HG03108 (cell line): Measurements from ENCODE around the gene RTL1.

Experiments
- ATAC-seq: cut with Tn5 transposase; IDR thresholded peaks from one replicate; pipeline ENCODE4 v1.9.1; 2021; ENCODE audit warnings: moderate library complexity; ENCODE audit not compliant: unreplicated experiment

The RTL1 gene

DNA sequence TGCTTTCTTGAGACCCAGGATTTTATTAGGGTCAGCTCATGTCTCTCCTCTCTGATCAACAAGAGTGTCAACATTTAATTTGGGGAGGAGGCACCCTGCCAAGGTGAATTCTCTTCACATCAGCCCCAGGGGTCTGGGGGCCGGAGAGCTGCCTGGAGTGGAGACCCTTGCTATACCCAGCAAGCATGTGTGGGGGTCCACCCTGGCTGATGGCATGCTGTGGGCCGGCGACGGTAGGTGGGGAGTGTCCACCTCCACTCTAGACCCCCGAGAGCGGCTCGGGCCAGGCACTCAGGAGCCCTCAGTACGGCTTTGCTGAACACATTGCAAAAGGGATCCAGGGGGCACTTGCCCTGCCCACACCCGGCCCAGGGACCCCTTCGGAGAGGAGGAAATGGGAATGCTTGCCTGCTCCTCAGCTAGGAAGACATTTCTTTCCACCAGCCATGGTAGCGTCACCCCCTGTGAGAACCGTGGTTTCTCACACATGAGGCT is 67.2 kb downstream of the RTL1 start:
- no peak for ATAC-seq

DNA sequence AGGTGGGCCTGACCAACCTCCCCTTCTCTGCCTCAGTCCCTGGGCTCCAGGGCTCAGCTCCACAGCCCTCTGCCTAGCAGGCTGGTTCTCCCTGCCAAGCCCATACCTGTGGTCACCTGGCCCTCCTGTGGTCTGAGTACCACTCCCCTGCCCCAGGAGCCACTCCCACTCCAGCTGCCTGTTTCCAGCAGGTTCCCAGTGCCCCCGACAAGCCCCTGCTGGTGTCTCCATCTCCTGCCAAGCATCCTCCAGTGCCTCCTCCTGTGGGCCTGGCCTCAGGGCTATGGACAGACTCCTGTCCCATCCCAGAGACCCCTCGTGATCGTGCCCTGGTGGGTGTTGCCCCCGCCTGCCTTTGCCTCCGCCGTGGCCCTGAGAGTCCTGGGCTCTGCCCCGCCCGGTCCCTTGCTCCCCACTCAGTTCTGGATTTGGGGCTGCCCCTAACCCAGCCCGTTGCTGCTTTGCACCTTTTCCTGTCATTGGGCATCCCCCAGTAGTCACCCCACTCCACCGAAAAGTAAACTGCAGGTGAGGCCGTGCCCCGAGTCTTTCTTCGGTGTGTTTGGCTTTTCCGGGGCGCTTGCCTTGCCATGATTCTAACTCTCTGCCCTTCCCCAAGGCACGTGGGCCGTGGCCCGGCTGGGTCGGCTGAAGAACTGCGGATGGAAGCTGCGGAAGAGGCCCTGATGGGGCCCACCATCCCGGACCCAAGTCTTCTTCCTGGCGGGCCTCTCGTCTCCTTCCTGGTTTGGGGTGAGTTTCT is 67.8 kb downstream of the RTL1 start:
- ATAC-seq: no peak

DNA sequence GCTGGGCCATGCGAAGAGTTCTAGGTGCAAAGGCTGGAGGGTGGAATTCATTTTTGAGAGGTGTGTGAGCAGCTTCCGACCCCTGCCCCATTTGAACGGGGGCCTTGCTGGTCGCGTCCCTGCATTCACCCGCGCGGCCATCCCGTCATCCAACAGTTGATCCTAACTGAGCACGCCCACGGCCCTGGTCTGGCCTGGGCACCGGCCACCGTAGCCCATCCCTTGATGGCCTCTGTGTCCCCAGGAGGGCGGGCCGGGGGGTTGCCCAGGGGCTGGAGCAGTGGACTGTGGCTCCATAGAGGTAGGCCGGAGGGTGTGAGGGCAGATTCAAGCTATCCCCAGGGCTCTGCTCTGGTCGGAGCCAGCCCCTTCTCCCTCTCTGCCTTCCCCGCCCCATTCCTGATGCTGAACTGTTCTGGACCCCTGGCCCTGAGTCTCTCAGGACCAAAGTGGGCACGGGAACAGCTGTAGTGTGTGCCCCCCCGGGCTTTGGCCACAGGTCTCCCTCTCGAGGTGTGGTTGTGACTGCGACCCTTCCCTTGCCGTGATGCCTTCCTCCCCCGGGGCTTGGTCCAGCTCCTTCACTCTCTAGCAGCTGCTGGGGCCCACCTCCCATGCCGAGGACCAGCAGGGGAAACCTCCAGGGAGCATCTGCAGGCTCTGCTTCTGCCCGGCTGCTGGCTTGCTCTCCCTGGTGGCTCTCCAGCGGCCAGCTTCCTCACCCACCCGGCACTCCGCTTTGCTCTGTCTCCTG is 68.6 kb downstream of the RTL1 start:
- no peak for ATAC-seq

DNA sequence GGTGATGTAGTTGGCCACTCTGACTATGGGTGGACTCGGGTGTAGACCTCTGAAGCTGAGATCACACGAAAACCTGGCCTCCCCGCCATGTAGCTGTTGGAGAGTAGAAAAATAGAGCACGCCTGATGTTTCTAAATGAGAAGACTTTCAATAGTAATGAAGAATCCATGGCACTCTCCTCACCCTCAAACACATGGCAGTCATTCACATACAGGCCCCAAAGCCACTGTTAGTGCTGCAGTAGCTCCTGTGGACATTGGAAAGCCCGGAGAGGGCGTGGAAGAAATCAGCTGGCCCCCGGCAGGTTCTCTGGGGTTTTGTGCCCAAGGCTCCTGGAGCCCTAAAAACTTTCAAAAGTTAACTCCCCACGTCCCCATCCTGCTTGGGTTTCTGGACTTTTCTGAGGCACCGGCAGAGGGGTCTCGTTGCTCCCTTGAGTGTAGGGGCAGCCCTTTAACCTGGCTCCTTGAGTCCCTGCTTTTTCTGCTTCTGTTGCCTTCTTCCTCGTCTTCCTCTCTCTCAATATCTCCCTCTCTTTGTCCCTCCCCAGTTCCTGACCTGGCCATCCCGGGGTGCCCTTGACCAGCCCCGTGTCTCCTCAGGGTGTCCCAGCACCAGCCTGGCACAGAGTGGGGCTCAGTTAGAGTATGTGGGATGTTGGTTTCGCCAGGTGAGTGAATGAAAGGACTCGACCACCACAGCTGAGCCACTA is 69.3 kb downstream of the RTL1 start:
- ATAC-seq: no peak

DNA sequence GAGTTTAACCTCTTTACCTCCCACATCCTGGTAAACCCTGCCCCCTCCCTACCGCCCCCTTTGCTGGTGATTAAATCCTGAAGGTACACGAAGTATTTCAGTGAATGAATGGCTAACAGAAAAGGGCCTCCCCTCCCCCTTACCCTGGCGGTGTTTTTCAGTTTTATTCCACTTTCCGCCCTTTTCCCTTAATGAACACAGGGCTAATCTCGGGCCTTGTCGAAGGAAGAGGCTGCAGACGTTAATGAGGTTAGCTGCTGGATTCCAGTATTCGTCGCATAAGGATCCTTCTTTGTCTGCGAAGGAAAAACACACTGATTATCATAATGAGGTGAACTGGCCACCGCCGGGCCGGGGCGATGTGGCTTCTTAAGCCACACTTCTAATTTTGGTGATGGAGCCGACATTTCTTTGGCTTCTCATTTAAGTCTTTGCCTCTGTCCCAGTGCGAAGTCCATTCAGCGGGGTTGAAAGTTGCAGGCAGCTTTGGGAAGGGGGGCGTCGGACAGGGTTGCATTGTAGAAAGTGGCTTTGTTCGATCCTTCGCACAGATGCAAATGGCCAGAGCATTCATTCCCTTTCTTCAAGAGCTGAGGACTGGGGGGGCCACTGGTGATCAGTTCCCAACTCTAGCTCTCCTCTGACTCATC is 71.1 kb downstream of the RTL1 start:
- ATAC-seq: no peak

DNA sequence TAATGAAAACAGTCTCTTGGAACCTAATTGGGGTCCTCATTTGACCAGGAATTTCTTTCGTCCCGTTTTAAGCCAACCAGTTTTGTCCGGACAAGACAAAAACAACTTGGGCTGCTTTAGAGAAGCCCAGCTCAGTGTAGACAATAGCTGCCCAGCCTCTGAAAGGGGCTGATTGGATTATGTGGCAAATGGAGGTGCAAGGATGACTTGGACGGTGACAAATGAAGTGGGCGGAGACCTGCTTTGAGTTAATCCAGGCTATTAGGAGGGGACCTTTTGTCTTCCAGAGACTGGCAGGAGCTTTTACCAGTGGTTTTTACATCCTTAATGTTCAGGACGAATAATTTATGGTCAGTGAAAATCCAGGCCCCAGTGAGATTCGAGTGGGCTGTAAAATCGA is 72.8 kb downstream of the RTL1 start:
- ATAC-seq: no peak
